ENCODE data around the gene SMARCA4. TPM values are rescaled to one million over a fixed set of nuclear protein-coding genes. Genes with fewer than 3 reads are reported as not detected.

SMARCA4 gene
- total RNA-seq, 6 experiments from 2014 or later = 105 to 116 (median 114) TPM

GRCh38 chr19:11111117-11111770, 150.4 kb downstream of the SMARCA4 start:
- Mint-ChIP-seq H3K27ac (no peak overlapping the region), H3K4me3 (no peak overlapping the region), H3K27me3 (ENCODE audit: insufficient read depth) (peaks cover 5% of the 10 kb centered on the region), H3K4me1 (ENCODE audit: low read depth) (no peaks in the 10 kb centered on the region), H3K36me3 (ENCODE audit: low read depth) (peaks cover 20% of the 10 kb centered on the region), H3K9me3 (no peaks in the 10 kb centered on the region)
- DNase-seq = no peak
- no peak for TF ChIP-seq CTCF (IDR thresholded peaks at IDR 0.05)

GRCh38 chr19:11111771-11112144, 150.9 kb downstream of the SMARCA4 start:
- DNase-seq = no peak
- Mint-ChIP-seq H3K27ac (no peak overlapping the region), H3K4me1 (ENCODE audit: low read depth) (no peaks in the 10 kb centered on the region), H3K36me3 (ENCODE audit: low read depth) (peaks cover 25% of the 10 kb centered on the region), H3K4me3 (no peak overlapping the region), H3K9me3 (no peaks in the 10 kb centered on the region), H3K27me3 (ENCODE audit: insufficient read depth) (peaks cover 5% of the 10 kb centered on the region)
- TF ChIP-seq CTCF (IDR thresholded peaks at IDR 0.05) = no peak

Other genes with a start within 250 kb of the SMARCA4 start
- 100 to 1,000 TPM in 1 of 6 experiments, 10 to 100 TPM in 5; 91.5 to 122 (median 99.5) TPM for gene DNM2, start 243.0 kb upstream of the SMARCA4 start, total RNA-seq (2021; fragmentation: NEBNext Ultra II Directional; extraction: Animal tissue kit (Norgen Biotek cat#: 25700))
- gene TMED1, start 124.8 kb upstream of the SMARCA4 start, total RNA-seq (2021; fragmentation: NEBNext Ultra II Directional; extraction: Animal tissue kit (Norgen Biotek cat#: 25700)) = 10 to 100 TPM; 42.8 to 65.0 (median 48.1) TPM
- gene C19orf38, start 112.6 kb upstream of the SMARCA4 start, total RNA-seq (2021; fragmentation: NEBNext Ultra II Directional; extraction: Animal tissue kit (Norgen Biotek cat#: 25700)) = under 1 TPM in 2 of 6 experiments, not detected in 4; 0.40 to 0.71 TPM
- gene CARM1, start 89.5 kb upstream of the SMARCA4 start, total RNA-seq (2021; fragmentation: NEBNext Ultra II Directional; extraction: Animal tissue kit (Norgen Biotek cat#: 25700)) = 10 to 100 TPM; 67.2 to 82.1 (median 76.8) TPM
- gene YIPF2, start 32.4 kb upstream of the SMARCA4 start, total RNA-seq (2021; fragmentation: NEBNext Ultra II Directional; extraction: Animal tissue kit (Norgen Biotek cat#: 25700)) = 100 to 1,000 TPM in 1 of 6 experiments, 10 to 100 TPM in 5; 78.7 to 105 (median 83.3) TPM
- gene TIMM29, start 32.2 kb upstream of the SMARCA4 start, total RNA-seq (2021; fragmentation: NEBNext Ultra II Directional; extraction: Animal tissue kit (Norgen Biotek cat#: 25700)) = 10 to 100 TPM; 18.0 to 25.0 (median 20.6) TPM
- gene LDLR, start 128.4 kb downstream of the SMARCA4 start, total RNA-seq (2021; fragmentation: NEBNext Ultra II Directional; extraction: Animal tissue kit (Norgen Biotek cat#: 25700)) = 10 to 100 TPM; 22.8 to 34.3 (median 28.0) TPM
- gene SPC24, start 194.8 kb downstream of the SMARCA4 start, total RNA-seq (2021; fragmentation: NEBNext Ultra II Directional; extraction: Animal tissue kit (Norgen Biotek cat#: 25700)) = 10 to 100 TPM; 21.0 to 54.6 (median 50.3) TPM
- 100 to 1,000 TPM; 132 to 167 (median 156) TPM for gene KANK2, start 236.5 kb downstream of the SMARCA4 start, total RNA-seq (2021; fragmentation: NEBNext Ultra II Directional; extraction: Animal tissue kit (Norgen Biotek cat#: 25700))

Data from HFFc6 (cell line).